Astrocyte of the cerebellum (primary cell): ENCODE measurements around the gene RNPC3.

Experiments
- DNase-seq: peaks from one replicate; pipeline ENCODE4 v3.0.0-alpha.2; 2011; ENCODE audit warnings: low read depth
- H3K4me3 ChIP-seq: 2 replicates; pipeline ENCODE4 v1.5.1; 2011; ENCODE audit warnings: mild to moderate bottlenecking, low read depth, low read length, moderate library complexity
- in situ Hi-C: cut with HindIII; loops from 2 replicates; pipeline ENCODE4 v1.10.0; 2017; ENCODE audit warnings: low sequenced_read_pairs
- TF ChIP-seq, protein P1 (sequence below): IDR thresholded peaks from 2 replicates; pipeline ENCODE4 v1.5.1; 2012; ENCODE audit warnings: low read length, low read depth, moderate library complexity, mild to moderate bottlenecking; ENCODE audit errors: missing control alignments

The RNPC3 gene

DNA sequence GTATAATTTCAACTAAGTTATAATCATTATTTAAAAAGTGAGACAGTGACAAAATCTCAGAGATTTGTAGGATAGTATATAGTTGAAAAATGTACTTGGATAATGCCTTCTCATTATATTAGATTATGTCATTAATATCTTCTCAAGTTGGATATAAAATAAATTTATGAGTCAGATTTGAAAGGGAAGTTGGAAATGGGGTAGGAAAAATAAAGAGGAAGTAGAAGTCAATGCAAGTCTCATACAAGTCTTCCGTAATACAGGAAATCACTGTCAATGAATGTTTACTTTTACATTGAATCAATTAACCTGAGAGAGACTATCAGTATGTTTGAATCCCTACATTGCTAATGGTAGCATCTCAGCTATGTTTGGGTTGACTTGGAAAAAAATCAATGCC lies 16.2 kb upstream of the RNPC3 start:
- in situ Hi-C loops = no loop called here
- TF ChIP-seq, protein P1, sequence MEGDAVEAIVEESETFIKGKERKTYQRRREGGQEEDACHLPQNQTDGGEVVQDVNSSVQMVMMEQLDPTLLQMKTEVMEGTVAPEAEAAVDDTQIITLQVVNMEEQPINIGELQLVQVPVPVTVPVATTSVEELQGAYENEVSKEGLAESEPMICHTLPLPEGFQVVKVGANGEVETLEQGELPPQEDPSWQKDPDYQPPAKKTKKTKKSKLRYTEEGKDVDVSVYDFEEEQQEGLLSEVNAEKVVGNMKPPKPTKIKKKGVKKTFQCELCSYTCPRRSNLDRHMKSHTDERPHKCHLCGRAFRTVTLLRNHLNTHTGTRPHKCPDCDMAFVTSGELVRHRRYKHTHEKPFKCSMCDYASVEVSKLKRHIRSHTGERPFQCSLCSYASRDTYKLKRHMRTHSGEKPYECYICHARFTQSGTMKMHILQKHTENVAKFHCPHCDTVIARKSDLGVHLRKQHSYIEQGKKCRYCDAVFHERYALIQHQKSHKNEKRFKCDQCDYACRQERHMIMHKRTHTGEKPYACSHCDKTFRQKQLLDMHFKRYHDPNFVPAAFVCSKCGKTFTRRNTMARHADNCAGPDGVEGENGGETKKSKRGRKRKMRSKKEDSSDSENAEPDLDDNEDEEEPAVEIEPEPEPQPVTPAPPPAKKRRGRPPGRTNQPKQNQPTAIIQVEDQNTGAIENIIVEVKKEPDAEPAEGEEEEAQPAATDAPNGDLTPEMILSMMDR = no peak

DNA sequence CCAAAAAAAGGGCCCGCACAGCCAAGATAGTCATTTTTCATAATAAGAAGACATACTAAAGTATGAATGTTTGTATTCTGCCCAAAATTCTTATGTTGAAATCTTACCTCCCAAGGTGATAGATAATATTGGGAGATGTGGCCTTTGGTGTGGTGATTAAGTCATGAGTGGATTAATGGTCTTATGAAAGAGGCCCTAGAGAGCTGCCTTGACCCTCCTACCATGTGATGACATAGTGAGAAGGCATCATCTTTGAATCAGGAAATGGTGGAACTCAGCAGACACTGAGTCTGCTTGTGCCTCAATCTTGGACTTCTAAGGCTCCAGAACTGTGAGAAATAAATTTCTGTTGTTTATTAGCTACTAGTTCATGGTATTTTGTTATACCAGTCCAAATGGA lies 11.8 kb upstream of the RNPC3 start:
- TF ChIP-seq, protein P1 = no peak
- no peak for DNase-seq
- no peak overlapping the region for H3K4me3 ChIP-seq
- in situ Hi-C loops = no loop called here

More for the DNA sequence above, 16.2 kb upstream of the RNPC3 start:
- H3K4me3 ChIP-seq = no peak overlapping the region
- no peak for DNase-seq

DNA sequence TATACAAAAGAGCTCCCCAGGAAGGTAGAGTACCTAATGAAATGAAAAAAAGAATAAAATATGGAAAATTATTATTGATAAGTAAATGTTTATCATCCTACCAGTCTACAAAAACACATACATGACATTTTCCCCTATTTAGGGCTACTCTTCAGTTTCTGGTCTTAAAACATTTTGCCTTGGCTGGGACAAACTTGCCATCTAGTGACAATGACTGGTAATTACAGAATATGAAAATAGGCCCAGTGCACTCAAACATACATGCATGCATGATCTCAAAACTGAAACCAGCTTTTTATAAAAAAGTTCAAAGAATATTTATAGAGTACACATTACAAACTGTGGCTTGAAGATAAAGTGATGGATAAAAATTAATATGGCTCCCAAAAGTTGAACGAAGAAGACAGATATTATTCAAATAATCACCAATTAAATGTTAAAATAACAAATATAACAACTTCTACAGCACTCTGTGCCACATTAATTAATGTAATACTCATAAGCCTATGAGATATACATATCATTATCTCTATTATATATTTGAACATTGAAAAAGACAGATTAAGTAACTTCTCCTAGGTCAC lies 10.5 kb upstream of the RNPC3 start:
- in situ Hi-C loops = no loop called here
- peak; percentile 54 for DNase-seq
- TF ChIP-seq, protein P1 = peak; percentile 70
- no peak overlapping the region for H3K4me3 ChIP-seq

DNA sequence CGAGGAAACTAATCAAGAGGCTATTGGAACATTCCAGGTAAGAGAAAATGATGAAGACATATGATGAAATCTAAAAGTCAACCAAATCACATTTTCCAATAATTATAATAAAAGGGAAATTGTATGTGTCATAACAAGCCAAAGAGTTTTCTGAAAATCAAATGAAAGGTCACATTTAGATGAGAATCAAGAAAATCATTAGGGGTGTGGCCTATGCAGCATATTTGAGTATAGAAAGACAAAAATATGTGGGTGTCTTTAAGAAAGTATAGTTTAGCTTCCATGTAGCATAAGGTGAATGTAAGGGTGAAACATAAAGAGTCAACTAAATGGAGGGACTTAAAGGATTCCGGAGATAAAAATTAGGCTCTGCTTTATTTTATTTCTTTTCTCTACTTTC lies 9.2 kb upstream of the RNPC3 start:
- no peak overlapping the region for H3K4me3 ChIP-seq
- TF ChIP-seq, protein P1 = no peak
- in situ Hi-C loops = no loop called here
- DNase-seq = no peak

DNA sequence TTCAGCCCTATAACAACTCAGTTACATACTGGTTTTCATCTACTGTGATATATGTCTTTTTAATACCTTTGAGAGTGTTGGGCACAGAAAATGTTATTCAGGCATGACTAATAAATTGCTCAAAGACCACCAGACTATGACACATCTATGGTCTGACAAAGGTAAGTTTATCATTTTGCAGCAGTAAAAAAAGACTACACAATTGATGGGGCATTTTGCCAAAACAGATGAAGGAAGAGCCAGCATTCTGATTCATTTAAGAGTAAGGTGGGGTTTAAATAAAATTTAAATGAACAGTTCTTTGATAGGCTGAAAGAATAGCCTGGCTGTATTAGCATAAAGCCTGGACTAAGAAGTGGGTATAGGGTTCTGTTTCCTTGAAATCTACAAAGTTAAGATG lies 8.8 kb upstream of the RNPC3 start:
- H3K4me3 ChIP-seq = no peak overlapping the region
- in situ Hi-C loops = no loop called here
- DNase-seq = peak; percentile 13
- TF ChIP-seq, protein P1 = no peak

DNA sequence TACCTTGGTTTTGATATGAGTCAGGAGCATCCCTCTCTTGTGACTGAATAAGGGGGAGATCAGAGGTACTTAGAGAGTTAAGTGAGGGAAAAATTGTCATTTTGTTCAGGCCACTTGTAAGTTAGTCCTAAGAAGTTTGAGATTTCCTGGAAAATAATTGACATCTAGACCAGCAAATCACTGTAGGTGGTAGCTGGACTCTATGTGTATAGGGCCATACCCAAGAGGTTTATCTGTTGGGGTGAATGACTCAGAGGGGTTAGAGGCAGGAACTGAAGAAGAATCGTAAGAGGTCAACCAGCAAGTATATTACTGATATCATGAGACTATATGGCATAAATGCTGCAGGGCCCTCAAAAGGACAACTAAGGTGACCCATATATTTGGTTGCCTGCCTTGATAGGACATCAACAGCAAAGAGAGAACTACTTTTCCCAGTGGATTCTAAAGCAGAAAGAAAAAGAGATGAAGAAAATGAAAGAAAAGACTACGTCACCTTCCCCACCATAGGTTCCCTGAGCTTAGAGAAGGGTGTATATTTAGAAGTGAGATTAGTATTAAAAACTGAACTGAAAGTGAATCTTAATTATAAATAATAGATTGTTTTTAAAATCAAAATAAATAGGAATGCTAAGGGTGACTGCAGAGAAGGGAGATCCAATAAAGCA lies 8.0 kb upstream of the RNPC3 start:
- DNase-seq = no peak

More for the DNA sequence above, 8.0 kb upstream of the RNPC3 start:
- in situ Hi-C loops = no loop called here
- H3K4me3 ChIP-seq = no peak overlapping the region
- TF ChIP-seq, protein P1 = no peak
